WTC11 (cell line): ENCODE results near the gene LOC101059915.

Experiments
- ATAC-seq: fragments of 200-7000 bp; cut with Tn5 transposase; 2 replicates; pipeline ENCODE4 v1.10.0; 2021; ENCODE audit warnings: mild to moderate bottlenecking, moderate library complexity
- CTCF ChIA-PET: fragments of 300-600 bp; sonication (Branson Sonifier 250); formaldehyde crosslinking; loops from one replicate; lab custom pipeline; 2021; ENCODE audit warnings: antibody characterized with exemption; lab: Charles Lee
- POLR2A ChIA-PET: fragments of 350-600 bp; sonication (Branson Sonifier 250); formaldehyde crosslinking; loops from one replicate; lab custom pipeline; 2021; ENCODE audit warnings: antibody characterized with exemption; lab: Charles Lee
- DNase-seq: peaks from one replicate; pipeline ENCODE4 v3.0.0; 2021; ENCODE audit warnings: low spot score
- H3K27ac Mint-ChIP-seq: 2 replicates; pipeline ENCODE4 v1.8.0; 2021; ENCODE audit warnings: mixed read lengths
- H3K27me3 Mint-ChIP-seq: 2 replicates; pipeline ENCODE4 v1.8.0; 2021; ENCODE audit warnings: low read depth, mild to moderate bottlenecking, moderate library complexity, mixed read lengths
- H3K36me3 Mint-ChIP-seq: 2 replicates; pipeline ENCODE4 v1.8.0; 2021; ENCODE audit warnings: mixed read lengths
- H3K4me1 Mint-ChIP-seq: 2 replicates; pipeline ENCODE4 v1.8.0; 2022; ENCODE audit warnings: mixed read lengths
- H3K4me3 Mint-ChIP-seq: 2 replicates; pipeline ENCODE4 v1.8.0; 2021; ENCODE audit warnings: mild to moderate bottlenecking, moderate library complexity, mixed read lengths
- H3K9me3 Mint-ChIP-seq: 2 replicates; pipeline ENCODE4 v1.8.0; 2021; ENCODE audit warnings: mixed read lengths
- ATF1 ChIP-seq: sonication (generic); formaldehyde crosslinking; IDR thresholded peaks from 2 replicates; pipeline ENCODE4 v1.8.1; 2023; ENCODE audit warnings: mild to moderate bottlenecking, moderate library complexity, missing genetic modification reagents
- CBFB ChIP-seq: sonication (generic); formaldehyde crosslinking; IDR thresholded peaks from 2 replicates; pipeline ENCODE4 v1.8.1; 2022; ENCODE audit warnings: mild to moderate bottlenecking, low read depth, missing genetic modification reagents
- FOXJ3 ChIP-seq: sonication (generic); formaldehyde crosslinking; IDR thresholded peaks from 2 replicates; pipeline ENCODE4 v1.9.0; 2021; ENCODE audit warnings: missing genetic modification reagents, mild to moderate bottlenecking, borderline replicate concordance
- FOXP1 ChIP-seq: sonication (generic); formaldehyde crosslinking; IDR thresholded peaks from 2 replicates; pipeline ENCODE4 v1.8.0; 2022; ENCODE audit warnings: missing genetic modification reagents, mild to moderate bottlenecking, moderate library complexity, borderline replicate concordance
- MXD4 ChIP-seq: fragments of 250-450 bp; sonication (Bioruptor Pico); IDR thresholded peaks from 2 replicates; pipeline ENCODE4 v1.8.0; 2021; ENCODE audit warnings: mild to moderate bottlenecking, moderate library complexity, borderline replicate concordance
- RORB ChIP-seq: fragments of 250-450 bp; sonication (Bioruptor Pico); IDR thresholded peaks from 2 replicates; pipeline ENCODE4 v1.9.0; 2021; ENCODE audit warnings: mild to moderate bottlenecking
- SMAD3 ChIP-seq: sonication (generic); formaldehyde crosslinking; IDR thresholded peaks from 2 replicates; pipeline ENCODE4 v1.8.0; 2022; ENCODE audit warnings: missing genetic modification reagents, mild to moderate bottlenecking, borderline replicate concordance
- SOX15 ChIP-seq: fragments of 250-450 bp; sonication (Bioruptor Pico); IDR thresholded peaks from 2 replicates; pipeline ENCODE4 v1.9.0; 2021; ENCODE audit warnings: mild to moderate bottlenecking
- SP1 ChIP-seq: sonication (generic); formaldehyde crosslinking; conservative IDR thresholded peaks from 2 replicates; pipeline ENCODE4 v1.8.1; 2022; ENCODE audit warnings: missing genetic modification reagents
- TEAD1 ChIP-seq: sonication (generic); formaldehyde crosslinking; IDR thresholded peaks from 2 replicates; pipeline ENCODE4 v1.8.0; 2022; ENCODE audit warnings: mild to moderate bottlenecking, missing genetic modification reagents
- TEAD4 ChIP-seq: sonication (generic); formaldehyde crosslinking; IDR thresholded peaks from 2 replicates; pipeline ENCODE4 v1.8.0; 2022; ENCODE audit warnings: mild to moderate bottlenecking, missing genetic modification reagents
- ZNF423 ChIP-seq: fragments of 250-450 bp; sonication (Bioruptor Pico); IDR thresholded peaks from 2 replicates; pipeline ENCODE4 v2.1.2; 2022; ENCODE audit warnings: mild to moderate bottlenecking, moderate library complexity
- ZNF671 ChIP-seq: fragments of 250-450 bp; sonication (Bioruptor Pico); IDR thresholded peaks from 2 replicates; pipeline ENCODE4 v1.8.0; 2021; ENCODE audit warnings: mild to moderate bottlenecking
- TF ChIP-seq, protein P1 (sequence below): sonication (generic); formaldehyde crosslinking; IDR thresholded peaks from 2 replicates; pipeline ENCODE4 v1.8.1; 2023; ENCODE audit warnings: mild to moderate bottlenecking, missing genetic modification reagents
- TF ChIP-seq, protein P2 (sequence below): sonication (generic); formaldehyde crosslinking; IDR thresholded peaks from 2 replicates; pipeline ENCODE4 v1.8.0; 2022; ENCODE audit warnings: mild to moderate bottlenecking, missing genetic modification reagents
- TF ChIP-seq, protein P3 (sequence below): sonication (generic); formaldehyde crosslinking; IDR thresholded peaks from 2 replicates; pipeline ENCODE4 v1.8.1; 2023; ENCODE audit warnings: mild to moderate bottlenecking, missing genetic modification reagents, moderate library complexity
- TF ChIP-seq, protein P4 (sequence below): sonication (generic); formaldehyde crosslinking; IDR thresholded peaks from 2 replicates; pipeline ENCODE4 v1.8.1; 2022; ENCODE audit warnings: missing genetic modification reagents, borderline replicate concordance
- TF ChIP-seq, protein P5 (sequence below): sonication (generic); formaldehyde crosslinking; IDR thresholded peaks from 2 replicates; pipeline ENCODE4 v1.8.1; 2023; ENCODE audit warnings: mild to moderate bottlenecking, missing genetic modification reagents, borderline replicate concordance
- TF ChIP-seq, protein P6 (sequence below): fragments of 250-450 bp; sonication (Bioruptor Pico); IDR thresholded peaks from 2 replicates; pipeline ENCODE4 v1.8.0; 2021; ENCODE audit warnings: mild to moderate bottlenecking

LOC101059915 gene

DNA sequence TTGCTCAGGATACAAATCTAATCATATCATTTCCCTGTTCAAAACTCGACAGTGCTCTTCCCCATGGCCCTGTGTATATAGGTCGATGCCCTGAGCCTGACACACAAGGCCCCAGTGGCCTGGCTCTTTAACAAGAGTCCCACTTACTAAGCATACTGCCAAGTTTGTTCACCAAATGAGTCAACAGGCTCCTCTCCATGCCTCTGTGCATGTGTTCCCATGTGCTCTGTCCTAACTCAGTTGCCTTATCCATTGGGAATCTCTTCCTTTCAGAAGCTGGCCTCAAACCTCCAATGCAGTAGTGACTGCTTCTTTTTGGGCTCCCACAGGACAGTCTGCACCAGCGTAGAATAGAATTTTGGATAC is 30.1 kb upstream of the LOC101059915 start:
- CTCF ChIA-PET: no interaction called here
- ATAC-seq (no peak), DNase-seq (no peak)
- no peaks in the 10 kb centered on the region for H3K36me3 Mint-ChIP-seq
- POLR2A ChIA-PET: no interaction called here
- TF ChIP-seq, protein P1, sequence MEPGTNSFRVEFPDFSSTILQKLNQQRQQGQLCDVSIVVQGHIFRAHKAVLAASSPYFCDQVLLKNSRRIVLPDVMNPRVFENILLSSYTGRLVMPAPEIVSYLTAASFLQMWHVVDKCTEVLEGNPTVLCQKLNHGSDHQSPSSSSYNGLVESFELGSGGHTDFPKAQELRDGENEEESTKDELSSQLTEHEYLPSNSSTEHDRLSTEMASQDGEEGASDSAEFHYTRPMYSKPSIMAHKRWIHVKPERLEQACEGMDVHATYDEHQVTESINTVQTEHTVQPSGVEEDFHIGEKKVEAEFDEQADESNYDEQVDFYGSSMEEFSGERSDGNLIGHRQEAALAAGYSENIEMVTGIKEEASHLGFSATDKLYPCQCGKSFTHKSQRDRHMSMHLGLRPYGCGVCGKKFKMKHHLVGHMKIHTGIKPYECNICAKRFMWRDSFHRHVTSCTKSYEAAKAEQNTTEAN: no peak
- TF ChIP-seq, protein P2, sequence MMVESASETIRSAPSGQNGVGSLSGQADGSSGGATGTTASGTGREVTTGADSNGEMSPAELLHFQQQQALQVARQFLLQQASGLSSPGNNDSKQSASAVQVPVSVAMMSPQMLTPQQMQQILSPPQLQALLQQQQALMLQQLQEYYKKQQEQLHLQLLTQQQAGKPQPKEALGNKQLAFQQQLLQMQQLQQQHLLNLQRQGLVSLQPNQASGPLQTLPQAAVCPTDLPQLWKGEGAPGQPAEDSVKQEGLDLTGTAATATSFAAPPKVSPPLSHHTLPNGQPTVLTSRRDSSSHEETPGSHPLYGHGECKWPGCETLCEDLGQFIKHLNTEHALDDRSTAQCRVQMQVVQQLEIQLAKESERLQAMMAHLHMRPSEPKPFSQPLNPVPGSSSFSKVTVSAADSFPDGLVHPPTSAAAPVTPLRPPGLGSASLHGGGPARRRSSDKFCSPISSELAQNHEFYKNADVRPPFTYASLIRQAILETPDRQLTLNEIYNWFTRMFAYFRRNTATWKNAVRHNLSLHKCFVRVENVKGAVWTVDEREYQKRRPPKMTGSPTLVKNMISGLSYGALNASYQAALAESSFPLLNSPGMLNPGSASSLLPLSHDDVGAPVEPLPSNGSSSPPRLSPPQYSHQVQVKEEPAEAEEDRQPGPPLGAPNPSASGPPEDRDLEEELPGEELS: no peak
- no peak for TF ChIP-seq FOXJ3 (CRISPR knock-in tag)
- TF ChIP-seq, protein P3, sequence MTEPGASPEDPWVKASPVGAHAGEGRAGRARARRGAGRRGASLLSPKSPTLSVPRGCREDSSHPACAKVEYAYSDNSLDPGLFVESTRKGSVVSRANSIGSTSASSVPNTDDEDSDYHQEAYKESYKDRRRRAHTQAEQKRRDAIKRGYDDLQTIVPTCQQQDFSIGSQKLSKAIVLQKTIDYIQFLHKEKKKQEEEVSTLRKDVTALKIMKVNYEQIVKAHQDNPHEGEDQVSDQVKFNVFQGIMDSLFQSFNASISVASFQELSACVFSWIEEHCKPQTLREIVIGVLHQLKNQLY (CRISPR knock-in tag): no peak
- no peak for TF ChIP-seq SP1 (CRISPR knock-in tag)
- no peak for TF ChIP-seq CBFB (CRISPR knock-in tag)
- TF ChIP-seq, protein P4, sequence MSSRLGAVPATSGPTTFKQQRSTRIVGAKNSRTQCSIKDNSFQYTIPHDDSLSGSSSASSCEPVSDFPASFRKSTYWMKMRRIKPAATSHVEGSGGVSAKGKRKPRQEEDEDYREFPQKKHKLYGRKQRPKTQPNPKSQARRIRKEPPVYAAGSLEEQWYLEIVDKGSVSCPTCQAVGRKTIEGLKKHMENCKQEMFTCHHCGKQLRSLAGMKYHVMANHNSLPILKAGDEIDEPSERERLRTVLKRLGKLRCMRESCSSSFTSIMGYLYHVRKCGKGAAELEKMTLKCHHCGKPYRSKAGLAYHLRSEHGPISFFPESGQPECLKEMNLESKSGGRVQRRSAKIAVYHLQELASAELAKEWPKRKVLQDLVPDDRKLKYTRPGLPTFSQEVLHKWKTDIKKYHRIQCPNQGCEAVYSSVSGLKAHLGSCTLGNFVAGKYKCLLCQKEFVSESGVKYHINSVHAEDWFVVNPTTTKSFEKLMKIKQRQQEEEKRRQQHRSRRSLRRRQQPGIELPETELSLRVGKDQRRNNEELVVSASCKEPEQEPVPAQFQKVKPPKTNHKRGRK (CRISPR knock-in tag): no peak
- TF ChIP-seq, protein P5, sequence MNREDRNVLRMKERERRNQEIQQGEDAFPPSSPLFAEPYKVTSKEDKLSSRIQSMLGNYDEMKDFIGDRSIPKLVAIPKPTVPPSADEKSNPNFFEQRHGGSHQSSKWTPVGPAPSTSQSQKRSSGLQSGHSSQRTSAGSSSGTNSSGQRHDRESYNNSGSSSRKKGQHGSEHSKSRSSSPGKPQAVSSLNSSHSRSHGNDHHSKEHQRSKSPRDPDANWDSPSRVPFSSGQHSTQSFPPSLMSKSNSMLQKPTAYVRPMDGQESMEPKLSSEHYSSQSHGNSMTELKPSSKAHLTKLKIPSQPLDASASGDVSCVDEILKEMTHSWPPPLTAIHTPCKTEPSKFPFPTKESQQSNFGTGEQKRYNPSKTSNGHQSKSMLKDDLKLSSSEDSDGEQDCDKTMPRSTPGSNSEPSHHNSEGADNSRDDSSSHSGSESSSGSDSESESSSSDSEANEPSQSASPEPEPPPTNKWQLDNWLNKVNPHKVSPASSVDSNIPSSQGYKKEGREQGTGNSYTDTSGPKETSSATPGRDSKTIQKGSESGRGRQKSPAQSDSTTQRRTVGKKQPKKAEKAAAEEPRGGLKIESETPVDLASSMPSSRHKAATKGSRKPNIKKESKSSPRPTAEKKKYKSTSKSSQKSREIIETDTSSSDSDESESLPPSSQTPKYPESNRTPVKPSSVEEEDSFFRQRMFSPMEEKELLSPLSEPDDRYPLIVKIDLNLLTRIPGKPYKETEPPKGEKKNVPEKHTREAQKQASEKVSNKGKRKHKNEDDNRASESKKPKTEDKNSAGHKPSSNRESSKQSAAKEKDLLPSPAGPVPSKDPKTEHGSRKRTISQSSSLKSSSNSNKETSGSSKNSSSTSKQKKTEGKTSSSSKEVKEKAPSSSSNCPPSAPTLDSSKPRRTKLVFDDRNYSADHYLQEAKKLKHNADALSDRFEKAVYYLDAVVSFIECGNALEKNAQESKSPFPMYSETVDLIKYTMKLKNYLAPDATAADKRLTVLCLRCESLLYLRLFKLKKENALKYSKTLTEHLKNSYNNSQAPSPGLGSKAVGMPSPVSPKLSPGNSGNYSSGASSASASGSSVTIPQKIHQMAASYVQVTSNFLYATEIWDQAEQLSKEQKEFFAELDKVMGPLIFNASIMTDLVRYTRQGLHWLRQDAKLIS (CRISPR knock-in tag): no peak
- no peak for TF ChIP-seq RORB (CRISPR knock-in tag)
- TF ChIP-seq TEAD1 (CRISPR knock-in tag): no peak
- TF ChIP-seq FOXP1: no peak
- no peak for TF ChIP-seq ZNF671 (CRISPR knock-in tag)
- no peak for TF ChIP-seq TEAD4 (CRISPR knock-in tag)
- TF ChIP-seq SMAD3 (CRISPR knock-in tag): no peak
- no peak overlapping the region for H3K4me3 Mint-ChIP-seq
- no peak overlapping the region for H3K27ac Mint-ChIP-seq
- H3K4me1 Mint-ChIP-seq: no peaks in the 10 kb centered on the region
- no peaks in the 10 kb centered on the region for H3K9me3 Mint-ChIP-seq
- H3K27me3 Mint-ChIP-seq: no peaks in the 10 kb centered on the region

DNA sequence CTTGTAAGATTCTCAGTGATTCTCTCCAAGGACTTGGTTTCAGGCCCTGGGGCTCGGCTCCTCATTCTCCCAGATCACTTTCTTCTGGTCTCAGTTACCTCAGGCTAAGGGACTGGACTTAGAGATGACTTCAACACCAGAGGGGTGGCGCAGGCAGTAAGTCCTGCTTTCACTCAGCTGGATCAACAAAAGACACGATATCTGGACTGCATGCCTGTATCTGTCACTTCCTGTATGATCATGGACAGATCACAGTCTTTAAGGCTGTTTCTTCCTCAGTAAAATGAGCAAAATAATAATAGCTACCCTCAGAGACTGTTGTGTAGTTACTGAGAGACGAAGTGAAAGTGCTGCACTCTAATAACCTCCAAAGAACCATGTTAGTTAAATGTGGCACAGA is 29.5 kb upstream of the LOC101059915 start:
- ATAC-seq: no peak
- TF ChIP-seq MXD4 (CRISPR knock-in tag) (no peak), ATF1 (CRISPR knock-in tag) (no peak), ZNF423 (CRISPR knock-in tag) (no peak), SP1 (CRISPR knock-in tag) (no peak), SOX15 (CRISPR knock-in tag) (no peak), FOXJ3 (CRISPR knock-in tag) (no peak)
- TF ChIP-seq, protein P6, sequence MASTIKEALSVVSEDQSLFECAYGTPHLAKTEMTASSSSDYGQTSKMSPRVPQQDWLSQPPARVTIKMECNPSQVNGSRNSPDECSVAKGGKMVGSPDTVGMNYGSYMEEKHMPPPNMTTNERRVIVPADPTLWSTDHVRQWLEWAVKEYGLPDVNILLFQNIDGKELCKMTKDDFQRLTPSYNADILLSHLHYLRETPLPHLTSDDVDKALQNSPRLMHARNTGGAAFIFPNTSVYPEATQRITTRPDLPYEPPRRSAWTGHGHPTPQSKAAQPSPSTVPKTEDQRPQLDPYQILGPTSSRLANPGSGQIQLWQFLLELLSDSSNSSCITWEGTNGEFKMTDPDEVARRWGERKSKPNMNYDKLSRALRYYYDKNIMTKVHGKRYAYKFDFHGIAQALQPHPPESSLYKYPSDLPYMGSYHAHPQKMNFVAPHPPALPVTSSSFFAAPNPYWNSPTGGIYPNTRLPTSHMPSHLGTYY (CRISPR knock-in tag): no peak
- TF ChIP-seq, protein P1: no peak
- TF ChIP-seq, protein P5 (CRISPR knock-in tag): no peak

More for the DNA sequence above, 29.5 kb upstream of the LOC101059915 start:
- ChIA-PET POLR2A (no interaction called here), CTCF (no interaction called here)
- H3K36me3 Mint-ChIP-seq: no peaks in the 10 kb centered on the region
- no peak overlapping the region for H3K27ac Mint-ChIP-seq
- H3K4me1 Mint-ChIP-seq: no peaks in the 10 kb centered on the region
- no peaks in the 10 kb centered on the region for H3K27me3 Mint-ChIP-seq
- H3K9me3 Mint-ChIP-seq: no peaks in the 10 kb centered on the region
- DNase-seq: no peak
- H3K4me3 Mint-ChIP-seq: no peak overlapping the region
